ENCODE results near the gene SH3RF3.

The SH3RF3 gene

DNA sequence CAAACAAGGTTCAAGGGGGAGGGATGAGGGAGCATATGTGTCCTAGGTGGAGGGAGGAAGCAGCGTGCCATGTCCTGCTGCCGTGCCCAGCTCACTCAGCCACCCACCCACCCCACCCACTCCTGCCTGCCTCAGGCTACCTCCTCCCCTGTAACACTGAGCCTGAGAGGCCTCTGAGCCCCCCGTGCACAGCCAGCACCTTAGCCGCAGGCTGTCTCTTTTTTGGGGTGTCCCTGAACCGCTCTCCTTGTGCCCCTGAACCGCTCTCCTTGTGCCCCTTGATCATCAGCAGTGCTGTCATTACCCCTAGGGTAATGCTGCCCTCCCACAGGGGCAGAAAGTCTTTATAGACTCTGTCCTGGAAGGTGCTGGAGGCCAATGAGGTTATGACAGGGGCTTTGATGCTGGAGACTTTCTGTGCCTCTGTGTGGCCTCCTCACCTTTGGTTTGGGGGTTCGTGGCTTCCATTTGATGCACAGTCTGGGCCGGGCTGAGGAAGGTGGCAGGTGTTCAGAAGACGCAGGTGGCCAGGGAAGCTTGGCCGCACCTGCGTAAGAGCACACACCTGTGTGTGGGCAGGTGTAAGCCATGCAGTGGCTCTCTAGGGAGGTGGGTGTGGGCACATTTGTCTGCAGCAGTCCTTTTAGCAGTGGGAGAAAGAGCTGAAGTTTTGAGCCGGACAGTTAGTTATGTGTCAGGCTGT is 344.8 kb downstream of the SH3RF3 start:
- TF ChIP-seq, protein P1, sequence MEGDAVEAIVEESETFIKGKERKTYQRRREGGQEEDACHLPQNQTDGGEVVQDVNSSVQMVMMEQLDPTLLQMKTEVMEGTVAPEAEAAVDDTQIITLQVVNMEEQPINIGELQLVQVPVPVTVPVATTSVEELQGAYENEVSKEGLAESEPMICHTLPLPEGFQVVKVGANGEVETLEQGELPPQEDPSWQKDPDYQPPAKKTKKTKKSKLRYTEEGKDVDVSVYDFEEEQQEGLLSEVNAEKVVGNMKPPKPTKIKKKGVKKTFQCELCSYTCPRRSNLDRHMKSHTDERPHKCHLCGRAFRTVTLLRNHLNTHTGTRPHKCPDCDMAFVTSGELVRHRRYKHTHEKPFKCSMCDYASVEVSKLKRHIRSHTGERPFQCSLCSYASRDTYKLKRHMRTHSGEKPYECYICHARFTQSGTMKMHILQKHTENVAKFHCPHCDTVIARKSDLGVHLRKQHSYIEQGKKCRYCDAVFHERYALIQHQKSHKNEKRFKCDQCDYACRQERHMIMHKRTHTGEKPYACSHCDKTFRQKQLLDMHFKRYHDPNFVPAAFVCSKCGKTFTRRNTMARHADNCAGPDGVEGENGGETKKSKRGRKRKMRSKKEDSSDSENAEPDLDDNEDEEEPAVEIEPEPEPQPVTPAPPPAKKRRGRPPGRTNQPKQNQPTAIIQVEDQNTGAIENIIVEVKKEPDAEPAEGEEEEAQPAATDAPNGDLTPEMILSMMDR (IDR thresholded peaks at IDR 0.05; ENCODE audit: low read length, missing control alignments): no peak
- DNase-seq (ENCODE audit: low read depth): no peak
- no peak overlapping the region for H3K4me3 ChIP-seq (replicated peaks; ENCODE audit: low read depth, low read length)

DNA sequence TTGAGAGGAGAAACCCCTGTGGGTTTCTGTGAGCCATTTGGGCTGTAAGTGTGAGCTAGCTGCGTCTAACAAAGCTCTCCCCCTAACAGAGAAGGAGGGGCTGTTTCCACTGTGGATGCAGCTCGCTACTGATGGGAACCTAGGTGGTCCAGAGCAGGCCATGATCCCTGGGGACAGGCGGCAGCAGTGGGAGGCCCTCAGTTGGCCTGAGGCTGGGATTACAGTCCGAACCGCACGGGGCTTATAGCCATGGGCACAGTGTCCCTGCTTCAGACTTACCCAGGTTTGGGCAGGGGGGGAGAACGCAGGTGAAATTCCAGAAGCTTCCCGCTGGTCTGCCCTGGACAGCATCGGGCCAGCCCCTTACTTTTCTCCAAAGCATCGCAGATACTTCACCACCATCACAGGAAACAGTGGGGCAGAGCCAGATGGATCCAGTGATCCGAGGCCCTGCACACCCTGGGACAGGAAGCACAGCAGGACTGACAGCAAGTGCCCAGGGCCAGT is 345.4 kb downstream of the SH3RF3 start:
- DNase-seq (ENCODE audit: low read depth): no peak
- H3K4me3 ChIP-seq (replicated peaks; ENCODE audit: low read depth, low read length): no peak overlapping the region
- TF ChIP-seq, protein P1 (IDR thresholded peaks at IDR 0.05; ENCODE audit: low read length, missing control alignments): no peak

DNA sequence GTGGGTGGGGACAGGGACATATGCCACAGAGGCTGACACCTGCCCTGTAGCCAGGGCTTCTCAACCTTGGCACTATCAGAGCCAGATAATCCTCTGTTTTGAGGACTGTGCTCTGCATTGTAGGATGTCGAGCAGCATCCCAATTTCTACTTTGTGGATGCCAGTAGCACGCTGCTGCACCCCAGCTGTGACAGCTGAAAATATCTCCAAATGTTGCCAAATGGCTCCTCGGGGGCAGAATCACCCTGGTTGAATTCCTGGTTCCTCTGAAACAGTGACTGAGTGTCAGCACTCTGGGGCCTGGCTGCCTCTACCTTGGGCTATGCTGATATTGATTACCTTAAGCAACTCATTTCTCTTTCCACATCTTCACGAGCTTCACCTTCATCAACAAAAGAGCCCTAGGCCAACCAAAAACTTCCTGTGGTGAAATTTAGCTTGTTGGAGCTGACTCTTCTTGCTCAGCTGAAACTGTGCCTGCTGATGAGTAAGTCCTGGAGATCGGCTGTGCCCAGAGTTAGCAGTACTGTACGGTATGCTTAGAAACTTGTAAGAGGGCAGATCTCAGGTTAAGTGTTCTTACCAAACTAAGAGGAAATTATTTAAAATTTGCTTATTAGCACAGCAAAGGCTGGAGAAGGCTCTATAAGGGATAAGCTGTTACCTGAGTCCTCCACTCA is 346.7 kb downstream of the SH3RF3 start:
- TF ChIP-seq, protein P1 (IDR thresholded peaks at IDR 0.05; ENCODE audit: low read length, missing control alignments): no peak
- H3K4me3 ChIP-seq (replicated peaks; ENCODE audit: low read depth, low read length): no peak overlapping the region
- DNase-seq (ENCODE audit: low read depth): peak; percentile 47

DNA sequence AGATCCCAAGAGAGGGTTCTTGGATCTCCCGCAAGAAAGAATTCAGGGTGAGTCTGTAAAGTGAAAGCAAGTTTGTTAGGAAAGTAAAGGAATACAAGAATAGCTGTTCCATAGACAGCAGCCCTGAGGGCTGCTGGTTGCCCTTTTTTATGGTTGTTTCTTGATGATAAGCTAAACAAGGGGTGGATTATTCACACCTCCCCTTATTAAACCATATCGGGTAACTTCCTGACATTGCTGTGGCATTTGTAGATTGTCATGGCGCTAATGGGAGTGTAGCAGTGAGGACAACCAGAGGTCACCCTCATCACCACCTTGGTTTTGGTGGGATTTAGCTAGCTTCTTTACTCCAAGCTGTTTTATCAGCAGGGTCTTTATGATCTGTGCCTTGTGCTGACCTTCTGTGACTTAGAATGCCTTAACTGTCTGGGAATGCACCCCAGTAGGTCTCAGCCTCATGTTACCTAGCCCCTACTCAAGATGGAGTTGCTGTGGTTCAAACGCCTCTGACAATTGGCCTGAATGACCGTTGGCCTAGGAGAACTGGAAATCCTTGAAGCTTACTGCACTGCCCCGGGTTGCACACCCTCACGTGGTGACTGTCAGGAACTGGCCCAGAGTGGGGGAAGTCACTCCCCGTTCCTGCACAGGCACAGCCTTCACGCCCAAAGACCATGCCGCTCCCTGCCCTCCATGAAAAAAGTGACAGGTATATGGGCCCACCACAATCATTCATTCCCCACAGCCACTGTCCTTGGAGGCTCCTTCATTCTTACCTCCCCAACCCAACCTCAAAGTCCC is 347.8 kb downstream of the SH3RF3 start:
- no peak for DNase-seq (ENCODE audit: low read depth)
- TF ChIP-seq, protein P1 (IDR thresholded peaks at IDR 0.05; ENCODE audit: low read length, missing control alignments): no peak
- no peak overlapping the region for H3K4me3 ChIP-seq (replicated peaks; ENCODE audit: low read depth, low read length)

DNA sequence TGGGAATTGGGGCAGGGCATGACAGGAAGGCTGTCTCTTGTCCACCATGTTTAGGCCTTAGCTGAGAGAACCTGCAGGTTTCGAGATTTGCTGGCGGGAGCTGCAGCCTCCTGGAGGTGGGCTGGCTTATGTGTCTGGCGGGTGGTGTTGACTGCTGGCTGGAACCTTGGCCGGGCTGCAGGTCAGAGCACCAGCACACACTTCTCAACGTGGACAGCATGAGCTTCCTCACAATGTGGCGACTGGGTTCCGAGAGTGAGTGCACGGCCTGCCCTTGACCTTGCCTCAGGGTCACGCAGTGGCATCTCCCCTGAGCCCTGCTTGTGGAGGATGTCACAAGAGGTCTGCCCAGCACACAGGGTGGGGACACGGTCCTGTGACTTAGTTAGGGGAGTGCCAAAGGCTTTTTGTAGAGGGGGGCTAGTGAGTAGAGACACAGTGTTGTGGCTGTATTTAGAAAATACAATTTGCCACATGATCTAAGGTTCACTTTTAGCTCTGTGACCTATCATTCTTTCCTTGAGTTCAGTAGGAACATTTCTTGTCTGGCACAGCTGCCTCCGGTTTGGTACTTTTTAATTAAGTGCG is 350.0 kb downstream of the SH3RF3 start:
- no peak overlapping the region for H3K4me3 ChIP-seq (replicated peaks; ENCODE audit: low read depth, low read length)
- TF ChIP-seq, protein P1 (IDR thresholded peaks at IDR 0.05; ENCODE audit: low read length, missing control alignments): no peak
- DNase-seq (ENCODE audit: low read depth): no peak

DNA sequence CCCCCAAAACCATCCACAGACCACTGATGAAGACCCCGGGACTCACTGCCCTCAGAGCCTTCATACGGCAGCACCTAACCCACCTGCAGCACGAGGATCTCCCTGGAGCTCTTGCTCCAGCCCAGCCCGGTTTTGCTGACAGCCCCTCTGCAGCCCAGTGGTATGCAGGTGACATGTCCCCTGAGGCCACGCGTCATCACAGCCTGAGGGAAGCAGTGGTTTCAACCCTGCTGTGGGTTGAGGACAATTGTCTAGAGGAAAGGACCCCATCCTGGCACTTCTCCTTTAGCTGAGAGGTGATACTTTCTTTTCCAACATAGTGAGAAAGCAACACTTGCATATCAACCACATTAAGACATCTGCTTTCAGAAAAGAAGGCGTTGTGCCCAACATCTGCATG is 350.8 kb downstream of the SH3RF3 start:
- TF ChIP-seq, protein P1 (IDR thresholded peaks at IDR 0.05; ENCODE audit: low read length, missing control alignments): no peak
- no peak overlapping the region for H3K4me3 ChIP-seq (replicated peaks; ENCODE audit: low read depth, low read length)
- no peak for DNase-seq (ENCODE audit: low read depth)
